ENCODE data around the gene MPRIP. TPM values are rescaled to one million over a fixed set of nuclear protein-coding genes. Genes with fewer than 3 reads are reported as not detected.

Gene MPRIP
- polyA plus RNA-seq, 1 donor from 2014 or later = 47.3 TPM

DNA sequence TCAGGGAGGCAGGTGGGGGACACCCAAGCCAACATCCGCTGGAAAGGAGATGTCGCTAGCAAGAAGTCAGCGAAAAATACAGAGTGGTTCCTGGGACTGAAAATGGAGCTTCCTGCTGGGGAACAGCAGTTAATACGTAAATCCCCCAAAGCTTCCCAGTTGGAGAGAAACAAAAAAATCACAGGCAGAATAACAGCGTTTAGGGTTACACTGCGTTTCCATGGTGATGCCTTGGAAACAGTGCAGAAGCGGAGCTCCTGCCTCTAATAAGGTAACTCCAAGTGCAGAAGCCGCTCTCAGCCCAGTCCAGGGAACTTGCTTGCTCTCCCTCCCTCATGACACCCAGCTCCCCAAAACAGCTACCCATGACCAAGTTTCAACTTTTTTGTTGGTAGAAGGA, 90.5 kb downstream of the MPRIP start:
- Histone ChIP-seq H3K27ac (ENCODE audit: low read length) (peak overlapping the region; percentile 56), H3F3A (ENCODE audit: insufficient read depth, low read length, poor library complexity, severe bottlenecking) (no peaks in the 10 kb centered on the region), H3K9me2 (ENCODE audit: insufficient read depth, low read length) (no peaks in the 10 kb centered on the region), H3K9me3 (ENCODE audit: low read length) (no peaks in the 10 kb centered on the region), H3K79me2 (replicated peaks; ENCODE audit: insufficient read depth, low read length) (no peaks in the 10 kb centered on the region), H3K36me3 (ENCODE audit: insufficient read depth, low read length) (no peaks in the 10 kb centered on the region), H2AFZ (ENCODE audit: low read depth, low read length) (no peak overlapping the region), H3K4me3 (ENCODE audit: low read length) (peak overlapping the region; percentile 40), H4K20me1 (ENCODE audit: insufficient read depth) (no peaks in the 10 kb centered on the region), H3K27me3 (ENCODE audit: insufficient read depth, low read depth, low read length) (no peaks in the 10 kb centered on the region), H3K4me2 (ENCODE audit: low read length) (no peak overlapping the region), H3K9ac (ENCODE audit: low read length) (peak overlapping the region; percentile 15)
- TF ChIP-seq, protein P1, sequence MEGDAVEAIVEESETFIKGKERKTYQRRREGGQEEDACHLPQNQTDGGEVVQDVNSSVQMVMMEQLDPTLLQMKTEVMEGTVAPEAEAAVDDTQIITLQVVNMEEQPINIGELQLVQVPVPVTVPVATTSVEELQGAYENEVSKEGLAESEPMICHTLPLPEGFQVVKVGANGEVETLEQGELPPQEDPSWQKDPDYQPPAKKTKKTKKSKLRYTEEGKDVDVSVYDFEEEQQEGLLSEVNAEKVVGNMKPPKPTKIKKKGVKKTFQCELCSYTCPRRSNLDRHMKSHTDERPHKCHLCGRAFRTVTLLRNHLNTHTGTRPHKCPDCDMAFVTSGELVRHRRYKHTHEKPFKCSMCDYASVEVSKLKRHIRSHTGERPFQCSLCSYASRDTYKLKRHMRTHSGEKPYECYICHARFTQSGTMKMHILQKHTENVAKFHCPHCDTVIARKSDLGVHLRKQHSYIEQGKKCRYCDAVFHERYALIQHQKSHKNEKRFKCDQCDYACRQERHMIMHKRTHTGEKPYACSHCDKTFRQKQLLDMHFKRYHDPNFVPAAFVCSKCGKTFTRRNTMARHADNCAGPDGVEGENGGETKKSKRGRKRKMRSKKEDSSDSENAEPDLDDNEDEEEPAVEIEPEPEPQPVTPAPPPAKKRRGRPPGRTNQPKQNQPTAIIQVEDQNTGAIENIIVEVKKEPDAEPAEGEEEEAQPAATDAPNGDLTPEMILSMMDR (IDR thresholded peaks at IDR 0.05; ENCODE audit: poor library complexity, severe bottlenecking) = no peak
- TF ChIP-seq TAF1 (IDR thresholded peaks at IDR 0.05; ENCODE audit: low read depth) (no peak), MXI1 (conservative IDR thresholded peaks at IDR 0.05; ENCODE audit: poor library complexity, severe bottlenecking) (no peak), EP300 (conservative IDR thresholded peaks at IDR 0.05; ENCODE audit: poor library complexity, severe bottlenecking) (no peak), POLR2AphosphoS5 (IDR thresholded peaks at IDR 0.05) (no peak), SMC3 (conservative IDR thresholded peaks at IDR 0.05; ENCODE audit: poor library complexity) (no peak), EZH2 (IDR thresholded peaks at IDR 0.05; ENCODE audit: borderline replicate concordance, insufficient read depth, low read length, poor library complexity, severe bottlenecking) (no peak), RAD21 (conservative IDR thresholded peaks at IDR 0.05) (no peak)
- TF ChIP-seq, protein P2, sequence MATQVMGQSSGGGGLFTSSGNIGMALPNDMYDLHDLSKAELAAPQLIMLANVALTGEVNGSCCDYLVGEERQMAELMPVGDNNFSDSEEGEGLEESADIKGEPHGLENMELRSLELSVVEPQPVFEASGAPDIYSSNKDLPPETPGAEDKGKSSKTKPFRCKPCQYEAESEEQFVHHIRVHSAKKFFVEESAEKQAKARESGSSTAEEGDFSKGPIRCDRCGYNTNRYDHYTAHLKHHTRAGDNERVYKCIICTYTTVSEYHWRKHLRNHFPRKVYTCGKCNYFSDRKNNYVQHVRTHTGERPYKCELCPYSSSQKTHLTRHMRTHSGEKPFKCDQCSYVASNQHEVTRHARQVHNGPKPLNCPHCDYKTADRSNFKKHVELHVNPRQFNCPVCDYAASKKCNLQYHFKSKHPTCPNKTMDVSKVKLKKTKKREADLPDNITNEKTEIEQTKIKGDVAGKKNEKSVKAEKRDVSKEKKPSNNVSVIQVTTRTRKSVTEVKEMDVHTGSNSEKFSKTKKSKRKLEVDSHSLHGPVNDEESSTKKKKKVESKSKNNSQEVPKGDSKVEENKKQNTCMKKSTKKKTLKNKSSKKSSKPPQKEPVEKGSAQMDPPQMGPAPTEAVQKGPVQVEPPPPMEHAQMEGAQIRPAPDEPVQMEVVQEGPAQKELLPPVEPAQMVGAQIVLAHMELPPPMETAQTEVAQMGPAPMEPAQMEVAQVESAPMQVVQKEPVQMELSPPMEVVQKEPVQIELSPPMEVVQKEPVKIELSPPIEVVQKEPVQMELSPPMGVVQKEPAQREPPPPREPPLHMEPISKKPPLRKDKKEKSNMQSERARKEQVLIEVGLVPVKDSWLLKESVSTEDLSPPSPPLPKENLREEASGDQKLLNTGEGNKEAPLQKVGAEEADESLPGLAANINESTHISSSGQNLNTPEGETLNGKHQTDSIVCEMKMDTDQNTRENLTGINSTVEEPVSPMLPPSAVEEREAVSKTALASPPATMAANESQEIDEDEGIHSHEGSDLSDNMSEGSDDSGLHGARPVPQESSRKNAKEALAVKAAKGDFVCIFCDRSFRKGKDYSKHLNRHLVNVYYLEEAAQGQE (IDR thresholded peaks at IDR 0.05; ENCODE audit: borderline replicate concordance) = no peak

DNA sequence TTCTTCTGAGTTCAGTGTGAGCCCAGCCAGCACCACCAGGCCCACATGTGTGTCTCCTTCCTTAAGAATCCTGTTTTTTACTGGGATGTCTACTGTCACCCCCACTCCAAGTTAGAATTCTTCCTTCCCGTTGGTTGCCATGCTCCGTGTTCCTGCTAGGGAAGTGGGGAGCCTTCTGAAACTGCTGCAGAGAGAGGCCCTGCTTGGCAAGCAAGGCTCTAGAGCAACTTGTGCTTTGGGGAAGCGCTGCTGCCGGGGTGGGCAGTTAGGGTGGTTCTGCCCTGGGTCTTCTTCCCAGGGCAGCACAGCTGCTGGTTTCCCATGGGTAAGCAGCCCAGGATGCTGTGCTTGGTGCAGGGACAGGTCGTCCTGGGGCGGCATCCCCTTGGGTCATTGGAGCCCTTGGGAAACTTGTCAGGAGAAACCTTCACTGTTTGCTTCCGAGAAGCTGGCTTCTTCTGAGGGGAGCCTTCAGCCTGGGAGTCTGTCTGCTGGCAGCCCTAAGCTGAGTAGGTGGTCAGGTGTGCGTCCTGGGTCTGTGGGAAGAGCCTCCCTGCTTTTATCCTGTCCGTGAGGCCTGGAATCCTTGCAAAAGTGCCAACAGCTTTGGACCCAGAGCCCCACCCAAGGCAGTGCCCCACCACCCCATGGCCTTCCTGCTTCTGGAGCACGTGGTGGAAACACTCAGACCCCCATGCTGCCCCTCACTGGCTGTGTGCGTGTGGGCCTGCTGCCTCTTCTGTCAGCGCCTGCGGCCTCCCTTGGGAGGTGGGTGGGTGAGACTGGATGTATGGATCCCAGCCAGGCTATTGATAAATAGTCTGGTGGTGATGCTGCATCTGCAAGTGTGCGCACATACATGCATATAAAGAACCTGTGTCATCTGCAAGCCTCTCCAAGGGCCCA, 92.0 kb downstream of the MPRIP start:
- Histone ChIP-seq H3F3A (ENCODE audit: insufficient read depth, low read length, poor library complexity, severe bottlenecking) (no peaks in the 10 kb centered on the region), H3K9me2 (ENCODE audit: insufficient read depth, low read length) (no peaks in the 10 kb centered on the region), H3K9me3 (ENCODE audit: low read length) (no peaks in the 10 kb centered on the region), H3K79me2 (replicated peaks; ENCODE audit: insufficient read depth, low read length) (no peaks in the 10 kb centered on the region), H3K27me3 (ENCODE audit: insufficient read depth, low read depth, low read length) (no peaks in the 10 kb centered on the region), H3K36me3 (ENCODE audit: insufficient read depth, low read length) (peaks cover 6% of the 10 kb centered on the region), H3K27ac (ENCODE audit: low read length) (peak overlapping the region; percentile 44), H3K9ac (ENCODE audit: low read length) (no peak overlapping the region), H4K20me1 (ENCODE audit: insufficient read depth) (no peaks in the 10 kb centered on the region), H2AFZ (ENCODE audit: low read depth, low read length) (no peak overlapping the region), H3K4me2 (ENCODE audit: low read length) (no peak overlapping the region), H3K4me3 (ENCODE audit: low read length) (no peak overlapping the region)
- TF ChIP-seq, protein P1 (IDR thresholded peaks at IDR 0.05; ENCODE audit: poor library complexity, severe bottlenecking) = no peak
